CD4-positive, alpha-beta T cell treated with Interferon alpha-2 for 1 hour (primary cell): ENCODE data around the gene PMEPA1.
"Not testable (repeated sequence)": the region's sequence is repeated elsewhere in the genome, so short reads cannot be mapped to it uniquely, and the experiment has no call there.

Experiments used
- DNase-seq, 2 donors: peaks; one replicate each; pipeline ENCODE4 v3.0.0-alpha.2; 2020 to 2022

PMEPA1 gene

DNA sequence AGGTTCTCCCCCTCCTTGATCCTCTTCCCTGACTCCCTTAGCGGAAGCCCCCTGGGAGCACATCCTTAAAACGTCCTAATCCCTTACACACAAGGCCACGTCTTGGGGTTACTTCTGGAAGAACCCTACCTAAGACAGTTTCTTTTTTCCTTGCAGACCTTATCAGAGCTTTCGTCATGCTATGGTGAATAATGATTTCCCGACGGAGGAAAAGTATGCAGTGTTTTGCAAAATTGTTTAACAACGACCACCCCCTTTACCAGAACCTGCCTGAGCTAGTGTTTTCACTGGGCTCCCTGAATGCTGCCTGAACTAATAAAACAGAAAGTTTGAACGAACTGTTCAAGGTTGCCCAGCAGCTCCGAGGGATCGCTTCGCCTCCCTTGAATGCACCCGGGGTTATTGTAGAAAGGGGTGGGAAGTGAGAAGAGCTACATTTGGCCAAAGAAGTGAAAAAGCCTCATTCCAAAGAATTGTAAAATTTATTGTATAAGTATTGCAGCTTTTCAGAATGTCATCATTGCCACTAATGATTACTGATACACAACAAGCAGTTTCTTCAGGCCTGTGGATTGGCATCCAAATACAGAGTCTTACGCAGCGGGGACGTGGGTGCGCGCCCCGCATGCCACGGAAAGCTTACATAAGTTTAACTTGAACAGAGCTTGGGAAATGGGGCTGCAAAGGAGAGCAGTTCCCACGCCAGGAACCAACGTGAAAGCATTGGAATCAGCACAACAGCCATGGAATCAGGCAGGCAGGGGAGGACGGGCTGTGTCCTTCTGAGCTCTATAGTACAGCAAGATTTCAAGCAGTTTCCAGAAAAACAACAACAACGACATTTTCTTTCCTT, 61.7 kb downstream of the PMEPA1 start:
- no peak for DNase-seq

DNA sequence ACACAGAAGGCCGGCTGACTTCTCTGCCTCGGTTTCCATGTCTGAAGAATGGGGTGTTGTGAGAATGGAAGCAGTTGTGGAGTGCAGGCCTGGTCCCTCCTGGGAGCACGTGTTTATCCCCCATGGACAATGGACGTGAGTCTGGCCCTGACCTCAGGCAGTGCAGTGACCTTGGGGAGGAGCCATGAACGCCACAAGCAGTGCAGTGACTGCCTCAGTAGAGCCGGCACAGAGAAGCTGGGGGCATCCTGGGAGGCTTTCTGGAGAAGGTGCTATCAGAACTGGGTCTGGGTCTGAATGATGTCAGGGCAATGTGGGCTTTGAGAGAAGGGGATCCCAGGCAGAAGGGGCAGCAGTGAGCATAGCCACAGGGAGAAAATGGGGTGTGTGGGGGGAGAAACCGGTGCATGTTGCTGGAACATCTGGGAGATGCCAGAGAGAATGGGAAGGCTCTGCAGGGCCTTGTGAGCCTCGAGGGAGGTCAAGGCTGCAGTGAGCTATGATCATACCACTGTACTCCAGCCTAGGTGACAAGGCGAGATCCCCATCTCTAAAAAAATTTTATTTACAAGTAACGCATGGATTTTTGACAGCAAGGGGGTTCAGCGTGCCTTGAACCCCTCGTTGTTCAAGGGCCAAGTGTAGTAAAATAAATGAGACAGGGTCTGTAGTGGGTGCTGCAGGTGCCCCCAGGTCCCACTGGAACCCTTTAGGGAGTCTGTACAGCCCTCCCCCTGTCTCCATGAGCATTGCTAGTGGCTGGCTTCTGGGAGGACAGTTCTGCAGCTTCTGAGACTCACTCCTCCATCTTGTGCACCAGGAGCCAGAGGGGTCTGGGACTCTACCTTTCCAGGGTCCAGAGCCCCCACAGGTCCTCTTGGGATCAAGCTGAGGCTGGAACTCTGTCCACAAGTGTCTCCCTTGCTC, 62.5 kb downstream of the PMEPA1 start:
- no peak for DNase-seq

DNA sequence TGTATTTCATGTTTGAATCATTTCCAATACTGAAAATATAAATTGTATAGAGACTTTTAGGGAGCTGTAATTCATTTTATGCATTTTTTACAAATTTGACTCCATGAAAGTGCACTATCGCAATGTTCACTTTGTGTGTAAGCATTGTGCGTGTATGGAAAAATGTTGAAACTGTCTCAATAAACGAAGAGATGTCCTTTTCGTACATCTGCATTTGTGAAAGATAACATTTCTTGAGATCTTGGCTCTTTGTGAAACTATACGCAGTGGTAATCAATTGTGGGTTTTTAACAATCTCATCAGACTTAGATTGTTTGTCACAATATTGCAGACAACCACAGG, 70.9 kb downstream of the PMEPA1 start:
- DNase-seq, result no peak

DNA sequence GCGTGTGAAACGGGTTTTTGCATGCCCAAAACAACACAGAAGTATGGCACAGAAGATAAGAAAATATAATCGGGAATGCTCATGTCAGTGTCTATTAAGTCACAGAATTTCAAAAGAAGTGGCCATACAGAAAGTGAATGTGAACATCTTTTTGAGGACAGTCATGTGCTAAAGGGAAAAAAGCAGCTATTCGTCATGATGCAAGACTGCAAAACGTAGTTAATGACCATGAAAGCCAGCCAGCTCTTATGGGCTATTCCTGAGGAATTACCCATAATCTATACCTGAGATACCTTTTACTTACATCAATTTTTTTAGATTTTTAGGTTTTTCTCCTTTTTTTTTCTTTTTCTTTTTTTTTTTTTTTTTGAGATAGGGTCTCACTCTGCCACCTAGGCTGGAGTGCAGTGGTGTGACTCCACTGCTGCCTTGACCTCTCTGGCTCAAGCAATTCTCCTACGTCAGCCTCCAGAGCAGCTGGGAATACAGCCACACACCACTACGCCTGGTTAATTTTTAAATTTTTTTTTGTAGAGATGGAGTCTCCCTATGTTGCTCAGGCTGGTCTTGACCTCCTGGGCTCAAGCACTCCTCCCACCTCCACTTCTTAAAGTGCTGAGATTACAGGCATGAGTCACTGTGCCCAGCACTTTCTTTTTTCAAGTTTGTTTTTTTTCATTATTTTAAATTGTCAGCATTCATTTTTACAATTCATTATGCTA, 71.5 kb downstream of the PMEPA1 start:
- DNase-seq, result no peak

DNA sequence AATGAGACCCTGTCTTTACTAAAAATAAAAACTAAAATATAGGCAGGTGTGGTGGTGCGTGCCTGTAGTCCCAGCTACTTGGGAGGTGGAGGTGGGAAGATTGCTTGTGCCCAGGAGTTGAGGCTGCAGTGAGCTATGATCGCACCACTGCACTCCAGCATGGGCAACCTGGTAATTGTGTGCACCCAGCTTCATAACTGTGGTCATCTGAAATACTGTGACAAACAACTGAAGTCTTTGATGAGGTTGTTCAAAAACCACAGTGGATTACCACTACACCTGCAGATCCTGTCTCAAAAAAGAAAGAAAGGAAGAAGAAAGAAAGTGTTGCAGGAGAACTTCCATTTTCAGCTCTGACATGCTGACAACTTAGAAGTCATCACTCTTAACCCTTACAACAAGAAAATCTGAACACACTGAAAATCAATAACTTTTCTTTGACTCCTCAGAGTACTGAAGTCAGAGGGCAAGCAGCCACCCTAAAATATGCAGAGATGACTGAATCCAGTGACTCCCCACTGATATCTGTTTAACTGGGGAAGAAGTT, 75.8 kb downstream of the PMEPA1 start:
- peak in 1 of 2 donors; percentile 53 for DNase-seq

DNA sequence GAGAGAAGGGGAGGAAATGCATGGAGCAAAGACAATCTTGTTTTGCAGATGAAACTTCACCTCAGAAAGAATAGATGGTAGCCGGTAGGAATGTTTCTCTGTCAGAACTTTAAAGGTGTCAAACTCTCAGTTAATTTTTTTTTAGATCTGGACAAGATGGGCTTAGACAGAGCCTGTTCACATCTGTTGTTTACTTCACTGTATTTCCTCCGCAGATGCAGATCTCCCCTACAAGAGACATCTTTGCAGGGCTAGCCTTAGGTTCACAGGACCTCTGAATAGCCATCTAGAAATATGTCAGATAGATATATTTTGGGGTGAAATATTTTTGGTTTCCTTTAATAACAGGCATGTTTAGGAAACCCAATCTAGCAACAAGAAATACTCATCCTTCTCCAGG, 77.5 kb downstream of the PMEPA1 start:
- DNase-seq, result no peak

DNA sequence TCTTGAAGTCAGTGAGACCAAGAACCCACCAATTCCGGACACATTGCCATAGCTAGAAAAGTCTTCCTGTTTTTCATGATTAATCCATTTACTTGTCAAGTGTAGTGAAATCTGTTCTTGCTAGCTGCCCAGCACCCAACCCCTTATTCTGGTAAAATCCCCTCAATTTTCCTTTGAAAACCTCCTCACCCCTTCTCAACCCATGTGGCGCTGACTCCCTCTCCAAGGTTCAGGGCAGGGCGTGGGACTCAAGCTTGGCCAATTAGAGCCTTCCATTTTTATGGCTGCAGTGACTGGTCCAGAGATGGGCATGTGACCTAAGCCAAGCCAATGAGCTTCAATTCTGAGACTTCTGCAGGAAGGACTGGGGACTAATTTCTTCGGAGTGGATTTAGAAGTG, 79.8 kb downstream of the PMEPA1 start:
- DNase-seq, result peak; percentile 40 to 53

DNA sequence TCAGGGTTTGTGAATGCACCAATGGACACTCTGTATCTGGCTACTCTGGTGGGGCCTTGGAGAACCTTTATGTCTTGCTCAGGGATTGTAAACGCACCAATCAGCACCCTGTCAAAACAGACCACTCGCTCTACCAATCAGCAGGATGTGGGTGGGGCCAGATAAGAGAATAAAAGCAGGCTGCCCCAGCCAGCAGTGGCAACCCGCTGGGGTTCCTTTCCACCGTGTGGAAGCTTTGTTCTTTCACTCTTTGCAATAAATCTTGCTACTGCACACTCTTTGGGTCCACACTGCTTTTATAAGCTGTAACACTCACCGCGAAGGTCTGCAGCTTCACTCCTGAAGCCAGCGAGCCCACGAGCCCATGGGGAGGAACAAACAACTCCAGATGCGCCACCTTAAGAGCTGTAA, 80.3 kb downstream of the PMEPA1 start:
- peak; percentile 52 to 56 for DNase-seq

DNA sequence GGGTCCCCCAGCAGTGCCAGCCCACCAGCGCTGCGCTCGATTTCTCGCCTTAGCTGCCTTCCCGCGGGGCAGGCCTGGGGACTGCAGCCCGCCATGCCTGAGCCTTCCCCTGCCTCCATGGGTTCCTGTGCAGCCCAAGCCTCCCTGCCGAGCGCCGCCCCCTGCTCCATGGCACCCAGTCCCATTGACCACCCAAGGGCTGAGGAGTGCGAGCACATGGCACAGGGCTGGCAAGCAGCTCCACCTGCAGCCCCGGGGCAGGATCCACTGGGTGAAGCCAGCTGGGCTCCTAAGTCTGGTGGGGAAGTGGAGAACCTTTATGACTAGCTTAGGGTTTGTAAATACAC, 80.9 kb downstream of the PMEPA1 start:
- DNase-seq, result not testable (repeated sequence)

DNA sequence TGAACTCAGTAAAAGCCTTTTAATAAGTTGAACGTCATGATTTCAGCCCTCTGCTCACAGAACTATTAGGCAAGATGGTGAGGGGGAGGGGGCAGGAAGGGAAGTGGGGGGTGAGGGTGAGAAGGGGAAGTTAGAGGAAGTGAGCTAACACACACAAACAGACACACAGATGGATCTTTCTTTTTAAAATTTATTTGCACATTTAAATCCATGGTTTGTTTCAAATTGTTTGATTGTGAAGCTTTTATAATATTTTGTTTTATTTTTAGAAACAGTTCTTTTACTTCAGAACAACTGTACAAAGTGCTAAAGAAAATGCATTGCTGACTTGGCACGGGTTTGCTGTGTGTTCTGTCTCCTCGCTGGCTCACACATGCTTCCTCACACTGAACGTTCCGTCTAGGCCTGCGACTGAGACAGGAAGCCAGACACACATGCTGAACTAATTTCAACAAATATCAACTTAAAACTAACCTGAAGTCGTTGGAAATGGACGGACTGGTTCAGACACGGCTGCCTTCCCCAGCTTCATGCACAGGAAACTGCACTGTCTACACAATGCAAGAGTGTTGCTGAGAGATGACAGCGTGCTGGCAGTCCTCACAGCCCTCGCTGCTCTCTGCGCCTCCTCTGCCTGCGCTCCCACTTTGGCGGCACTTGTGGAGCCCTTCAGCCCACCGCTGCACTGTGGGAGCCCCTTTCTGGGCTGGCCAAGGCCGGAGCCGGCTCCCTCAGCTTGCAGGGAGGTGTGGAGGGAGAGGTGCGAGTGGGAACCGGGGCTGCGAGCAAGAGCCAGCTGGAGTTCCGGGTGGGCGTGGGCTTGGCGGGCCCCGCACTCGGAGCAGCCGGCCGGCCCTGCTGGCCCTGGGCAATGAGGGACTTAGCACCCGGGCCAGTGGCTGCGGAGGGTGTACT, 81.5 kb downstream of the PMEPA1 start:
- DNase-seq, result peak; percentile 72 to 79

DNA sequence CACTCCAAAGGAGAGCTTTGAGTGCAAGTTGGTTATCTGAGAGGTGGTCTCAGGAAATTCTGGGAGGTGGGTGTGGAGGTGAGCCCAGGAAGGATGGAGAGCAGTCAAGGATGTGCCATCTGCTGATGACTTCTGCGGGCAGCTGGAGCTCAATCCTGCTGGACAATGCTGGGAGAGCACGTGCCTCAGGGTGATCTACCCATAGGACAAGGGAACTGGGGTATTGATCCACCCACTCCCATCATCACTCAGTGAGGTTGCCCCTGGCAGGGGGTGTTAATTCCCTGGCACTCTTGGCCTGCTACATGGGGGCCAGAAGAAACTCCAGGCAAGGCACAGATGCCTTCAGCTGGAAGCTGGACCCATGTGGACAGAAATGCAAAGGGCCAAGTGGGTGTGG, 82.5 kb downstream of the PMEPA1 start:
- no peak for DNase-seq

DNA sequence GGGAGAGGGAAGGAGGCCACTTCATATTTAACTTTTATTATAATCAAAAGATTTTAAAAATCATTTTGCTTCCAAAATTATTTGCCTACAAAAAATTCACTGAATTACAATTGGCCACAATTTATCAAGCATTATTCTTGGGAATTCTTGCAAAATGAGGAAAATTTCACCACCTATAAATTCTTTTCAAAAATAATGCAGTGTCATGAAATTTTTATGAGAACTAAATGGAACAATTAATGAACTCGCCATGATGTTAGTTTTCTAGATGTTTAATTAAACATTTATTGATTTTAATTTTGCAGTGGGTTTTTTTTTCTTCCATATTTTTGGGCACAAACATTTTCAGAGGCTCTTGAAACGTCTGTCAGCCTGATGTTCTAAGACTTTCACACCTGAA, 83.8 kb downstream of the PMEPA1 start:
- DNase-seq, result no peak

DNA sequence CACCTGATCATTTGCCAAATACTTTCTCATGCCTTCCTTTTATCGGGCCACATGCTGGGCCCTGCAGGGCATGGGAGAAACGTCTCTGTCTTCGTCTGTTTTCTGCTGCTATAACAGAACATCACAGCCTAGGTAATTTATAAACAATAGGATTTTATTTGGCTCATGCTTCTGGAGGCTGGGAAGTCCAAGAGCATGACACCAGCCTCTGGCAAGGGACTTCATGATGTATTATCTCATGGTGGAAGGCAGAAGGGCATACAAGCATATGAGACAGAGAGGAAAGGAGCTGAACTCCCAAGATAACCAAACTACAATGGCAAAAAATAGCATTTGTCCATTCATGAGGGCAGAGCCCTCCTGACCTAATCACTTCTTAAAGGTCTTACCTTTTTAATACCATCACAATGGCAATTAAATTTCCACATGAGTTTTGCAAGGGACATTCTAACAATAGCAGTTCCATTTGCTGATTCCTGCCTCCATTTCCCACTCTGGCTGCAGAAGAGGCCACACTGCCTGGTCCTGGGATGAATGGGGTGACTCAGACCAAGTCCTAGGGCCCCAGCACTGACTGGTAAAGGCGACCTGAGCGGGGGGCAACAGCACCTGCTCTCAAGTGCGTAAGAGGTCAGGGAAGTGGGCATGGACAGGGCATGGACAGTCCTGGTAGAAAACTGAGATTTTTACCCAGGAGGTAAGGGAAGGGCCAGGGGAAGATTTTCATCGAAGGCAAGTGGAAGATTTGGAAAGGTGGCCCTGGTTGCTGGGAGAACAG, 84.4 kb downstream of the PMEPA1 start:
- no peak for DNase-seq

DNA sequence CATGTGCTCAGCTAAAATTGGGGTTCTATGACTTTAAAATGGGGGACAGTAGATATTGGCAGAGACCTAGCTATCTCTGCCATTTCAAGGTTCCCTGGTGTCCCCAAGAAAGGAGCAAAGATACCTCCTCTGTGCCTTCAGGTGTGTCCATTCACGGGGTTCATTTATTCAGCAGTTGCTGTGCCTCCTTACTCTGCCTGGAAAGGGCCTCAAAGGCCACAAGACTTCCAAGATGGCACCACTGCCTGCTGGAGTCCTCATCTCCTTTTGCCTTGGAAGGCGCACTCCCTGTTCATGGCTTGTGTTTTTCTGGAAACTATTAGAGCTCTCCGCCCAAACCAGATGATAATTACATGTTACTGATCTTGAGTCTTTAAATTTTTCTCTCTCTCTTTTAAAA, 85.7 kb downstream of the PMEPA1 start:
- no peak for DNase-seq

DNA sequence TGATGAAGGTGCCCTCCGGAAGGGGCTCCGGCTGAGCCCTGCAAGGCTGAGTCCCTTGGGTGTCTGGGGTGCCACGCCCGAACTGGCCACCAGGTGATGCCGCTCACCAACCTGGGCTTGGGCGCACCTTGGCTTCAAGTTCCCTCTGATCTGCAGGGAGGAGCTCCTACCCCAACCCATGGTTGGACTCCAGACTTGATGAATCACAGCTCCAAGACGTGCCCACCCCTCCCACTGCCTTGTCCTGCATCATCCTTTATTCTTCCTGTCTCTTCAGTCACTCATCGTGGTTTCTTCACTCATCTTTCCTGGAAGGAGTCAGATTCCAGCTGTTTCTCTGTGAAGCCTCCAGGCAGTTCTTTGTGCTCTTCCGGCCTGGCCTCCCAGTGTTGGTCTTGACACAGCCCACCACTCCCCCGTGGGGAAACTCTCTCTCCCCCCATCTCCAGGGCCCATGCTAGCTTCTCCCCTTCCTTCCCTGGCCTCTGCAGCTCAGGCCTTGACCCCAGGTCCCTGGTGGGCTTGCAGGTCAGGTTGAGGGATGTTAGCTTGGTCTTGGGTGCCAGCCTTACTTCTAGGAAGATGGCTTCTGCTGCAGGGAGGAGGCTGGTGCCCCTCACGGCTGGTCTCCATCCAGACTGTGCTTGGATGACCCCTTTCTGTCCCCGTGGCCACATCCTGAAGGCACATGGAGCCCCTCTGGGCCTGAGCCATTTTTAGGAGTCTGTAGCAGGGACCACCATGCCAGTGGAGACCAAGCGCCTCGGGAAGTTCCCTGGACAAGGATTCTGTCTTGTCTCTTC, 87.0 kb downstream of the PMEPA1 start:
- peak; percentile 71 to 80 for DNase-seq

DNA sequence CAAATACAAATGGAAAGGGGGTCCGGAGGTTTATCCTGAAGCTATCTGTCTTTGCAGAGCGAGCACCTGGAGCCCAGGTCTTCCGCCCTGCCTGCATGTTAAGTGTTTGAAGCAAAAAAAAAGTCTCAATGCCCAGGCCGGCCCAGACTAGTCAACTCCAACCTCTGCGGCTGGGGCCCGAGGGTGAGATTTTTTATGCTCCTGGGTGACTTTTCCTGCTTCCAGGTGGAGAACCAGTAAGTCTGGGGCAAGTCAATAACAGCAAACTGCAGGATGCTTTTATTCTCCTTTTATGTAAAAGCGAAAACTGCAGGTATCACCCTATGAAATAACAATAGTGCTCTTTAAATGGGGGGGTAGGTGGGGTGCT, 87.6 kb downstream of the PMEPA1 start:
- no peak for DNase-seq

DNA sequence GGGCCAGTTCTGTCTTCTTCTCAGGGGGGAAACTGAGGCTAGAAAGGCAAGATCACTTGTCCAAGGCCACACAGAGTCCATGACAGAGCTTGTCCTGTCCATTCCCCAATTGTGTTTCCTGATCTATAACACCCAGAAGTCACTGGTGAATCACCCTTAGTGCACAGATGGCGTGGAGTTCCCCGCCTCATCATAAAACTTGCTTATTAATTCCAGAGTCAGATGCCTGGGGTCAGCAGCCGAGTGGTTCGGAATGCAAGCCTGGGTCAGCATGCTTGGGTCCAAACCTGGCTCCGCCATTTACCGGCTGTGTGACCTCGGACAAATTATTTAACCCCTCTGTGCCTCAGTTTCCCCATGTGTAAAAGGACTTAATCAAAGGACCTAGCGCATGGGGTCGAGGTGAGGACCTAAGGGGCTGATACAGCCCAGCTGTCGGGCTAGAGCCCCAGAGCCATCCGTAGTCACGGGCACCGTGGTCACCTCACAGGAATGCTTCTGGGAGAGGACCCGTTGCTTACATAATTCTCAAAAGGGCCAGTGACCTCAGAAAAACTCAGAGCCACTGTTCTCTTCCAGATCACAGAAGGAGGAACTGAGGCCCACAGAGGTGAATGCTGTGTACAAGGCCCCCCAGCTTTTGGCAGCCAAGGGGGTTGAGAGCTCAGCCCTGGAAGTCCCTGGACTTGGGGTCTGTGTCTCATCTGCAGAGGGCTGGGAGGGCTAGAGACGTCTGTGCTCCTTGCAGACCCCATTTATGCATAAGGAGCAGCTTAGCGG, 88.2 kb downstream of the PMEPA1 start:
- DNase-seq, result no peak

DNA sequence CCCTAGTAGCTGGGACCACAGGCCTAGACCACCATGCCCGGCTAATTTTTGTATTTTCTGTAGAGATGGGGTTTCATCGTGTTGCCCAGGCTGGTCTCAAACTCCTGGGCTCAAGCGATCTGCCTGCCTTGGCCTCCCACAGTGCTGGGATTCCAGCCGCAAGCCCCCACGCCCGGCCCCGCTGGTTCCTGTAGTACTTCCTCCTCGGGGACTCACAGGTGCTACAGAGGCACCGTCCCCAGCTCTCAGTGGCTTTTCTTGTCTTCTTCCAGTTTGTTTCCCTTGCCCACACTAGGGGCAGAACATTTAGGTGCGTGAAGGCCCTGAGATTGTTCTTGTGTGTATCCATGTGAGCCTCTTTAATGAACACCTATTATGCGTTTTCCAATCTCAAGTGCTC, 88.8 kb downstream of the PMEPA1 start:
- peak in 1 of 2 donors; percentile 43 for DNase-seq

DNA sequence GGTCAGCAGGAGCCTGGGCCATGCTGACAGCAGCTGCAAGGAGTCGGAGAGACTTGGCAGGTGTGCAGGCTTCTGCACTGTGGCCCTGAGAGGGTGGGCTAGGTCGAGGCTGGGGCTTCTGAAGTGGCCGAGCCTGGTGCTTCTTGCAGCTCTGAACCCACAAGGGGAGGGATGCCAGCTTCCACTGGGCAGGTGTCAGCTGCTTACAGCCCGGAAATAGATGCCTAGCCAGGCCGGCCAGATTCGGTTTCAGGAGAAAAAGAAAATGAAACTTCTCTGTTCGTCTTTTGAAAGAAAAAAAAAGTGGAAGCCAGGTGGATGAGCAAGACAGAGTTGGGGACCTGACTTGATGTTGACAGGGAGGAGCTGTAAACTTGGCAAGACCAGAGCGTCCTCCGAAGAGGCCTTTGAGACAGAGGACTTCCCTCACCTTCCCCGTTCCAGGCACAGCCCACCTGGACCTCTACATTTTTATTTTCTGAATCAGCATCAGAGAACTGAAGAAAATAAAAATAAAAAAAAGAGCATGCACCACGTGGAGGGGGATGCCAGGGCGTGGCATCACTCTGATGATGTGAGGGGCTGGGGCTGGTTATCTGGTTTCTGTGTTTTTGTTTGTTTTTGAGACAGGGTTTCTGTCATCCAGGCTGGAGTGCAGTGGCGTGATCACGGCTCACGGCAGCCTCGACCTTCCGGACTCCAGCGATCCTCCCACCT, 89.4 kb downstream of the PMEPA1 start, which contains the start of gene ZBP1:
TSS of gene ZBP1 (minus strand) at position 153 of the 717 bp plus-strand sequence. CDS start at position 22, 131 bp downstream.
- DNase-seq, result peak; percentile 82 to 88
